Nephron progenitor cell (in vitro differentiated cells): ENCODE results near the gene CCDC38.

ENCODE experiments used
- DNase-seq: peaks from one replicate; pipeline ENCODE4 v3.0.0; 2021
- H3K27ac Mint-ChIP-seq: 2 replicates; pipeline ENCODE4 v1.8.0; 2021; ENCODE audit warnings: mild to moderate bottlenecking, moderate library complexity, mixed read lengths
- H3K27me3 Mint-ChIP-seq: 2 replicates; pipeline ENCODE4 v1.8.0; 2021; ENCODE audit warnings: mild to moderate bottlenecking, low read depth, mixed read lengths; ENCODE audit not compliant: poor library complexity
- H3K36me3 Mint-ChIP-seq: 2 replicates; pipeline ENCODE4 v1.8.0; 2021; ENCODE audit warnings: low read depth, mixed read lengths
- H3K4me1 Mint-ChIP-seq: 2 replicates; pipeline ENCODE4 v1.8.0; 2021; ENCODE audit warnings: mixed read lengths
- H3K4me3 Mint-ChIP-seq: 2 replicates; pipeline ENCODE4 v1.8.0; 2021; ENCODE audit warnings: mild to moderate bottlenecking, moderate library complexity, mixed read lengths
- H3K9me3 Mint-ChIP-seq: 2 replicates; pipeline ENCODE4 v1.8.0; 2021; ENCODE audit warnings: mild to moderate bottlenecking, moderate library complexity, mixed read lengths
- CTCF ChIP-seq: fragments of 200-600 bp; sonication (generic); IDR thresholded peaks from 2 replicates; pipeline ENCODE4 v1.5.0; 2021; ENCODE audit warnings: antibody characterized with exemption

The CCDC38 gene

DNA sequence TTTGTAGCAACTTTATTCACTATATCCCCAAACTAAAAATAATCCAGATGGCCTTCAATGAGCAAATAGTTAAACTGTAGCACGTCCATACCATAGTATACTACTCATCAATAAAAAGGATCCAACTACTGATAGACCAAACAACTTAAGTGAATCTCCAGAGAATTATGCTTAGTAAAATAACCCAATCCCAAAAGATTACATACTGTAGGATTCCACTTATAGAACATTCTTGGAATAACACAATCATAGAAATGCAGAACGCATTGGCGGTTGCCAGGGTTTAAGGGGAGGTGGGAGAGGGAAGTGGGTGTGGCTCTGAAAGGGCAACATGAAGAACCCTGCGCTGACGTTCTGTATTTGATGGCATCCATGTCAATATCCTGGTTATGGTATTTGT is 55.1 kb downstream of the CCDC38 start:
- TF ChIP-seq CTCF, result no peak
- Mint-ChIP-seq H3K27ac (no peak overlapping the region), H3K4me3 (no peak overlapping the region), H3K9me3 (no peaks in the 10 kb centered on the region), H3K36me3 (no peaks in the 10 kb centered on the region), H3K4me1 (no peaks in the 10 kb centered on the region), H3K27me3 (peaks cover 3% of the 10 kb centered on the region)
- DNase-seq, result no peak

DNA sequence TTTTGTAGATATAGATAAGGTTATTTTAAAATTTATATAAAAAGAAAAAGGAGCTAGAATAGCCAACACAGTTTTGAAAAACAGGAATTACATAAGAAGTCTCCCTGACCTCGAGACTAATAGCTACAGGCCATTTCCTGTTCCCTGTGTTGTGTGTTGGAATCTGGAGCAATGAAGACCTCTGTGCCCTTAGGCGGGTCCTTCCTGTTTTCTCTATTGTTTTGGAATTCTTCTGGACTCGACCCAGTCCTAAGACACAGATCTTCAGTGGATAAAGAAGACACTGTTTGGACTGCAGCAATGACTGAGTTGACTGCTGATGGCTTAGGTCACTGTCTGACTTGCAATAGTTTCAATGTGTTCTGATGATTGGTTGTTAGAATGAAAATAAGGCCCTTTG is 57.4 kb downstream of the CCDC38 start:
- Mint-ChIP-seq H3K27me3 (no peaks in the 10 kb centered on the region), H3K36me3 (no peaks in the 10 kb centered on the region), H3K27ac (no peak overlapping the region), H3K4me1 (no peaks in the 10 kb centered on the region), H3K4me3 (no peak overlapping the region), H3K9me3 (no peaks in the 10 kb centered on the region)
- DNase-seq, result no peak
- TF ChIP-seq CTCF, result no peak

GRCh38 chr12:95882873-95883272 is 59.5 kb downstream of the CCDC38 start:
- Mint-ChIP-seq H3K4me3 (no peak overlapping the region), H3K27ac (no peak overlapping the region), H3K36me3 (no peaks in the 10 kb centered on the region), H3K4me1 (no peaks in the 10 kb centered on the region), H3K27me3 (no peaks in the 10 kb centered on the region), H3K9me3 (no peaks in the 10 kb centered on the region)
- DNase-seq, result no peak
- TF ChIP-seq CTCF, result no peak

GRCh38 chr12:95882080-95882479 is 60.3 kb downstream of the CCDC38 start:
- H3K4me3 Mint-ChIP-seq, result no peak overlapping the region

DNA sequence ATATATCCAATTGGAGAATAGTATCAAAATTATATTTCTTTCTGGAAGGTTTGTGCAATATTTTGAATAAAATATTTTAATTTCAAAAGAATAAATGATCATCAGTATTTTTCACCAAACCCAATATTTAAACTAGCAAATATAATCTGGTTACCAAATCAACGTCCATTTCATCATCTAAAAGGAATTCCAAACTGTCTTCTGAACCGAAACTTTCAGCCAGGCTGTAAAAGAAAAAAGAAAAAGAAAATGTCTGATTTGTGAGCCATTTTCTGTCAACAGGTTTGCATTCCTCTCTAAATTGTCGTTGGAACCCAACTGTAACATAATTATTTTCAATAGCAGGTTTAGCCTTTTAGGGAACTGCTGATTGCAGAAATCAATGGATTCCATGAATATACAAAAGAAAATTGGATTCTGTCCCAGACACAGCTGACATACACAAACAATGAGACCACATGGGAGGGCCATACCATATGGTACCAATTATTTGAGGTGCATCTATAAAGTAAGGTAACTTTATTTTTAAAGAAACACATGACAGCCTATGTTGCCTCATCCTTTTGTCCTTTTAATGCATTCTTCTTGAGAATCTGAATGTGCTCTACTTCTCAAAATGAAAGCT is 61.0 kb downstream of the CCDC38 start:
- Mint-ChIP-seq H3K4me1 (no peaks in the 10 kb centered on the region), H3K4me3 (no peak overlapping the region), H3K9me3 (no peaks in the 10 kb centered on the region), H3K36me3 (peaks cover under 1% of the 10 kb centered on the region), H3K27me3 (no peaks in the 10 kb centered on the region), H3K27ac (no peak overlapping the region)
- no peak for TF ChIP-seq CTCF
- no peak for DNase-seq

More at GRCh38 chr12:95882080-95882479, 60.3 kb downstream of the CCDC38 start:
- no peak for DNase-seq
- Mint-ChIP-seq H3K27ac (no peak overlapping the region), H3K4me1 (no peaks in the 10 kb centered on the region), H3K27me3 (no peaks in the 10 kb centered on the region), H3K9me3 (no peaks in the 10 kb centered on the region), H3K36me3 (no peaks in the 10 kb centered on the region)
- no peak for TF ChIP-seq CTCF

DNA sequence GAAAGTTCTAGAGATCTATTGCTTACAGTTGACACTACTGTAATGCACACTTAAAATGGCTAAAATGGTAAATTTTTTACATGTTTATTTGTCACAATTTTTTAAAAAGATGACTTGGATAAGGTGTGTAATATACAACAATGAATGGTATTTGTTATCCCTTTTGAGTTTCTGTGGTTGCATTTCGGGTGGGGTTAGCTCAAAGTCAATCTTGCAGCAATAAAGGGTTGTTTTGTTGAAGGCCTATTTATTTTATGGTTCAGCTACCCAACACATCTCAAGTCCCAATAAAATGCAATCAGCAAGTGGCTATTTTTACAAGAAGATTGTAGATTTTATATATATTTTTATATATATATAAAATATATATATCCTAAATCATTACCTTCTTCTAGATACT is 61.5 kb downstream of the CCDC38 start:
- Mint-ChIP-seq H3K4me1 (no peaks in the 10 kb centered on the region), H3K27ac (no peak overlapping the region), H3K27me3 (no peaks in the 10 kb centered on the region), H3K4me3 (no peak overlapping the region), H3K36me3 (peaks cover 6% of the 10 kb centered on the region), H3K9me3 (peaks cover 4% of the 10 kb centered on the region)
- no peak for DNase-seq
- no peak for TF ChIP-seq CTCF
